T-helper 1 cell treated with Interleukin-12 subunit alpha and Interleukin-12 subunit beta and Interleukin-4 antibody, amounts not matched to agents 30 ng/mL and 1 ng/mL, for 36 hours (primary cell): ENCODE measurements around the gene SLC4A1. TPM values are rescaled to one million over a fixed set of nuclear protein-coding genes. Genes with fewer than 3 reads are reported as not detected.
"Not testable (repeated sequence)": the region's sequence is repeated elsewhere in the genome, so short reads cannot be mapped to it uniquely, and the experiment has no call there.

Experiments used
- intact Hi-C: fragments of 100-400 bp; cut with micrococcal nuclease; formaldehyde crosslinking; loops from one replicate; pipeline ENCODE4 v1.15.1; 2024
- total RNA-seq: library from RNA; stranded (reverse); gene quantifications from 2 replicates; pipeline ENCODE4 v1.2.3, GENCODE V29; 2022

Gene SLC4A1
- total RNA-seq, 1 donor from 2014 or later: not detected

- intact Hi-C loops: no loop called here
Observed at GRCh38 chr17:44257815-44258760, 9.8 kb downstream of the SLC4A1 start.

GRCh38 chr17:44256671-44257070, 11.3 kb downstream of the SLC4A1 start:
- intact Hi-C loops: no loop called here

- intact Hi-C loops: no loop called here
Observed at GRCh38 chr17:44255915-44256314, 12.0 kb downstream of the SLC4A1 start.

GRCh38 chr17:44254361-44255095, 13.4 kb downstream of the SLC4A1 start:
- intact Hi-C loops: no loop called here

GRCh38 chr17:44253006-44253405, 14.9 kb downstream of the SLC4A1 start:
- intact Hi-C loops: no loop called here

GRCh38 chr17:44251062-44251461, 16.9 kb downstream of the SLC4A1 start:
- intact Hi-C loops: no loop called here

GRCh38 chr17:44249501-44250246, 18.3 kb downstream of the SLC4A1 start:
- intact Hi-C loops: no loop called here

- intact Hi-C loops: no loop called here
Observed at GRCh38 chr17:44247876-44248736, 19.8 kb downstream of the SLC4A1 start.

GRCh38 chr17:44247440-44247841, 20.5 kb downstream of the SLC4A1 start:
- intact Hi-C loops: no loop called here

GRCh38 chr17:44241106-44241624, 26.8 kb downstream of the SLC4A1 start:
- intact Hi-C loops: no loop called here

- intact Hi-C loops: not testable (repeated sequence)
Observed at GRCh38 chr17:44237886-44238285, 30.0 kb downstream of the SLC4A1 start.

- intact Hi-C loops: no loop called here
Observed at GRCh38 chr17:44236444-44236991, 31.4 kb downstream of the SLC4A1 start.

GRCh38 chr17:44235583-44235936, 32.4 kb downstream of the SLC4A1 start:
- intact Hi-C loops: no loop called here

GRCh38 chr17:44233582-44233981, 34.4 kb downstream of the SLC4A1 start:
- intact Hi-C loops: no loop called here

- intact Hi-C loops: no loop called here
Observed at GRCh38 chr17:44232061-44232460, 35.9 kb downstream of the SLC4A1 start.

GRCh38 chr17:44230140-44230539, 37.8 kb downstream of the SLC4A1 start:
- intact Hi-C loops: no loop called here

- intact Hi-C loops: no loop called here
Observed at GRCh38 chr17:44229090-44229489, 38.8 kb downstream of the SLC4A1 start.

- intact Hi-C loops: loop anchor here (5.0 kb wide), 2 partner anchors 279 to 296 kb away; partner anchors contain the start of gene GPATCH8
Observed at GRCh38 chr17:44223541-44224071, 44.3 kb downstream of the SLC4A1 start.

- intact Hi-C loops: loop anchor here (5.0 kb wide), 2 partner anchors 280 to 295 kb away; partner anchors contain the start of gene GPATCH8
Observed at GRCh38 chr17:44222112-44222869, 45.6 kb downstream of the SLC4A1 start.
